ENCODE measurements around the gene TMEM43.

The TMEM43 gene

DNA sequence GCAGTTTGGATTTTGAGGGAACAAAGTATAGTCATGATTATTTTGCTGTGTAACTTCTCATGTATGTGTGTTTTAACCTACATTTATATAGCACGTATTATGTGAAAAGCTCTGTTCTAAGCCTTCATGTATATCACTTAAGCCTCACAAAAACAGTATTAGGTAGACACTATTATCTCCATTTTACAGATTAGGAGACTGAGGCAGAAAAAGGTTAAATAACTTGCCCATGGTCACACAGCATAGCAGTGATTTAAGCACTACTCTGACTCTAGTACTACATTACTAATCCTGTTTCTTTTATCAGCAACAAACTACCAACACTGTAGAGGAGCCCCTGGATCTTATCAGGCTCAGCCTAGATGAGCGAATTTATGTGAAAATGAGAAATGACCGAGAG is 56.4 kb downstream of the TMEM43 start:
- H3K27me3 ChIP-seq (ENCODE audit: insufficient read depth, poor library complexity, severe bottlenecking): no peaks in the 10 kb centered on the region
- no peak overlapping the region for H3K4me3 ChIP-seq (replicated peaks; ENCODE audit: insufficient read depth, low read length)
- no peak for DNase-seq (ENCODE audit: low read depth in 1 of 2, low spot score in 1 of 2)
- TF ChIP-seq GABPA (IDR thresholded peaks at IDR 0.05; ENCODE audit: low read depth) (no peak), SPI1 (IDR thresholded peaks at IDR 0.05; ENCODE audit: borderline replicate concordance, low read depth) (no peak), CTCF (IDR thresholded peaks at IDR 0.05; ENCODE audit: insufficient read depth, low read length) (no peak), POLR2AphosphoS5 (IDR thresholded peaks at IDR 0.05; ENCODE audit: low read depth) (no peak)
- TF ChIP-seq, protein P1, sequence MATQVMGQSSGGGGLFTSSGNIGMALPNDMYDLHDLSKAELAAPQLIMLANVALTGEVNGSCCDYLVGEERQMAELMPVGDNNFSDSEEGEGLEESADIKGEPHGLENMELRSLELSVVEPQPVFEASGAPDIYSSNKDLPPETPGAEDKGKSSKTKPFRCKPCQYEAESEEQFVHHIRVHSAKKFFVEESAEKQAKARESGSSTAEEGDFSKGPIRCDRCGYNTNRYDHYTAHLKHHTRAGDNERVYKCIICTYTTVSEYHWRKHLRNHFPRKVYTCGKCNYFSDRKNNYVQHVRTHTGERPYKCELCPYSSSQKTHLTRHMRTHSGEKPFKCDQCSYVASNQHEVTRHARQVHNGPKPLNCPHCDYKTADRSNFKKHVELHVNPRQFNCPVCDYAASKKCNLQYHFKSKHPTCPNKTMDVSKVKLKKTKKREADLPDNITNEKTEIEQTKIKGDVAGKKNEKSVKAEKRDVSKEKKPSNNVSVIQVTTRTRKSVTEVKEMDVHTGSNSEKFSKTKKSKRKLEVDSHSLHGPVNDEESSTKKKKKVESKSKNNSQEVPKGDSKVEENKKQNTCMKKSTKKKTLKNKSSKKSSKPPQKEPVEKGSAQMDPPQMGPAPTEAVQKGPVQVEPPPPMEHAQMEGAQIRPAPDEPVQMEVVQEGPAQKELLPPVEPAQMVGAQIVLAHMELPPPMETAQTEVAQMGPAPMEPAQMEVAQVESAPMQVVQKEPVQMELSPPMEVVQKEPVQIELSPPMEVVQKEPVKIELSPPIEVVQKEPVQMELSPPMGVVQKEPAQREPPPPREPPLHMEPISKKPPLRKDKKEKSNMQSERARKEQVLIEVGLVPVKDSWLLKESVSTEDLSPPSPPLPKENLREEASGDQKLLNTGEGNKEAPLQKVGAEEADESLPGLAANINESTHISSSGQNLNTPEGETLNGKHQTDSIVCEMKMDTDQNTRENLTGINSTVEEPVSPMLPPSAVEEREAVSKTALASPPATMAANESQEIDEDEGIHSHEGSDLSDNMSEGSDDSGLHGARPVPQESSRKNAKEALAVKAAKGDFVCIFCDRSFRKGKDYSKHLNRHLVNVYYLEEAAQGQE (IDR thresholded peaks at IDR 0.05; ENCODE audit: insufficient replicate concordance, low read depth): no peak
- no peak overlapping the region for H3K27ac ChIP-seq (replicated peaks)

- no peaks in the 10 kb centered on the region for H3K27me3 ChIP-seq (ENCODE audit: insufficient read depth, poor library complexity, severe bottlenecking)
- TF ChIP-seq GABPA (IDR thresholded peaks at IDR 0.05; ENCODE audit: low read depth): no peak
- no peak for TF ChIP-seq SPI1 (IDR thresholded peaks at IDR 0.05; ENCODE audit: borderline replicate concordance, low read depth)
- TF ChIP-seq, protein P1 (IDR thresholded peaks at IDR 0.05; ENCODE audit: insufficient replicate concordance, low read depth): no peak
- TF ChIP-seq CTCF (IDR thresholded peaks at IDR 0.05; ENCODE audit: insufficient read depth, low read length): no peak
- TF ChIP-seq POLR2AphosphoS5 (IDR thresholded peaks at IDR 0.05; ENCODE audit: low read depth): no peak
- no peak overlapping the region for H3K27ac ChIP-seq (replicated peaks)
- H3K4me3 ChIP-seq (replicated peaks; ENCODE audit: insufficient read depth, low read length): no peak overlapping the region
- DNase-seq (ENCODE audit: low read depth in 1 of 2, low spot score in 1 of 2): no peak
These were observed 58.2 kb downstream of the TMEM43 start for GRCh38 chr3:14183015-14183577.

DNA sequence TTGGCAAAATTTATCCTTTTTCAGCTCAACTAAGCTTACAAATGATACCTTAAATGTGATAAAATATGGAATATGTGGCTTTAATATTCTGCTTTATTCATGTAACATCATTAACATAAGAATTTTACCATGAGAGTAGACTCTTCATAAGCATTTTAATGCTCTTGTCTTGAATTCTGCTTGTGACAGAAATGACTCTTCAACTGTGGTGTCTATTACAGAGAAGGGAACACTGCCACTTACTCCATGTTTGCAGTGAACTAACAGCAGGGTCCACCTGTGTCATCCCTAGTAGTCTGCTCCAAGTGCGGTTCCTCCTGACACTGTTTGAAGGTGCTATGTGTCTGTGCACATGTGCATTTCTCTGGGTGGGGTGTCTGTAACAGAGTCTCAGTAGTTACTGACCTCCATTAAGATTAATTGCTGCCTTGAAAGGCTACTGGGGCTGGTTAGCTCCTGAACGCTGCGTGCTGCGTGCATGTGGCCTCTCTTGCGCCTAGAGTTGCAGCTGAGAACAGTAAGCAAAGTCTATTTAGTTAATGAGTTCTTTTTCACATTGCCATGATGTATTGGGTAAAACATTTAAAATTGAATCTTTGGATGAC is 62.1 kb downstream of the TMEM43 start:
- TF ChIP-seq, protein P1 (IDR thresholded peaks at IDR 0.05; ENCODE audit: insufficient replicate concordance, low read depth): no peak
- no peak for TF ChIP-seq POLR2AphosphoS5 (IDR thresholded peaks at IDR 0.05; ENCODE audit: low read depth)
- no peak for TF ChIP-seq CTCF (IDR thresholded peaks at IDR 0.05; ENCODE audit: insufficient read depth, low read length)
- no peak for TF ChIP-seq GABPA (IDR thresholded peaks at IDR 0.05; ENCODE audit: low read depth)
- TF ChIP-seq SPI1 (IDR thresholded peaks at IDR 0.05; ENCODE audit: borderline replicate concordance, low read depth): no peak
- Histone ChIP-seq H3K27ac (replicated peaks) (no peak overlapping the region), H3K4me3 (replicated peaks; ENCODE audit: insufficient read depth, low read length) (no peak overlapping the region), H3K27me3 (ENCODE audit: insufficient read depth, poor library complexity, severe bottlenecking) (no peaks in the 10 kb centered on the region)
- DNase-seq (ENCODE audit: low read depth in 1 of 2, low spot score in 1 of 2): no peak

All from HL-60 (cell line).